GM18861 (cell line): ENCODE data around the gene THRAP3.

ENCODE experiments used
- ATAC-seq: cut with Tn5 transposase; IDR thresholded peaks from one replicate; pipeline ENCODE4 v1.9.1; 2021; ENCODE audit not compliant: unreplicated experiment

Gene THRAP3

DNA sequence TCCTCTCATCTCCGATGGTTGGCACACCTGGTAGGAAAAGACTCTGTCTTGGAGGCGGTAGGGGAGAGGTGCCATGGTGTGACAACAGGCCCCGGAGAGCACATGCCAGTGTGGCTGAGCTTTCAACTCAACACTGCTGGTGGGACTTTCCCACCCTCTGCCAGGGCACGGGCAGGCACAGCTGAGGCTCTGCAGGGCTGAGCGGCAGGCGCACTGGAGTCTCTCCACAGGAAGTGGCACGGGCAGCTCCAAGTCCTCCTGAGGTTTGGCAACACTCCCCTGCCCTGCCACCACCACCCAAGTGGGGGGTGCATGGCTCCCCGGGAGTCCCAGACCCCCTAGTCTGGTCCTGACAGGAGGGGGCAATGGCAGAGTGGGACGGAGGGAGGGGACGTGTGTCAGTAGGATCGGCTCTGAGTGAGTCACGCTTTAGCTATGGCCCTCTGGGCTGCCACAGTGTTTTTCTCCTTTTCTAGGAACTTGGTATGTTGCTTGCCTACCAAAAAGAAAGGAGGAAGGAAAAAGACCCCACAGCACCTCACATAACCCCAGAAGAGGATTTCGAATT lies 126.5 kb downstream of the THRAP3 start:
- ATAC-seq = no peak

DNA sequence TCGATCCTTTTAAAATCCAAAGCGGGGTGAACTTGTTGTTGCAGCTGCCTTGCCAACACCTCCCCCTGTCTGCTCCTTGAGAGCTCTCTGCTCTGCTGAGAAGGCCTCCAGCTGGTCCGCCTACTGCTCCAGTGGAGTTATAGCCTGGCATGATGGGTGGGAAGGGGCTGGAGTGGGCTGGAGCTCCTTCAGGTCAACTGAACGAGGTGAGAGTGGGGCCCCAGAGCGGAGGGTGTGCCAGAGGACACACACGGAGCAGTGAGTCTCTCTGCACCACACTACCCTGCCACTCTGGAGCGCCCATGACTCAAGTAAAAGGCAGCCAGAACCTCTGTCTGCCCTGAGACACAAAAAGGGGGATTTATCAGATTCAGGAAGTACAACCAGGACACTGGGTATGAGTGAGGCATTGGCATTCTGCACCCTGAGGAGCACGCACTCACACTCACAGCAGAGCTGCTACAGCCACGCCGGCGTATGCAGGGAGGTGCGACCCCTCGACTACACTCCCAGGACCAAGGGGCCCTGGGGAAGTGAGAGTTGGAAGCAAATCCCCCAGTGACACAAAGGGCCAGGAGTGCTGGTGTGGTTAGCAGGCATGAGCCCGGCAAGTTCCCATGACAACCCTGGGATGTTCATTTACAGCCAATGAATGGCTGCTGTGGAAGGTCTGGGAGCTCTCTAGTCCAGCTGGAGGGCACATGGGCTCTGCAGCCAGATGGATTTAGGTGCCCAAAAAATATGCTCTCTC lies 127.2 kb downstream of the THRAP3 start:
- ATAC-seq = no peak

DNA sequence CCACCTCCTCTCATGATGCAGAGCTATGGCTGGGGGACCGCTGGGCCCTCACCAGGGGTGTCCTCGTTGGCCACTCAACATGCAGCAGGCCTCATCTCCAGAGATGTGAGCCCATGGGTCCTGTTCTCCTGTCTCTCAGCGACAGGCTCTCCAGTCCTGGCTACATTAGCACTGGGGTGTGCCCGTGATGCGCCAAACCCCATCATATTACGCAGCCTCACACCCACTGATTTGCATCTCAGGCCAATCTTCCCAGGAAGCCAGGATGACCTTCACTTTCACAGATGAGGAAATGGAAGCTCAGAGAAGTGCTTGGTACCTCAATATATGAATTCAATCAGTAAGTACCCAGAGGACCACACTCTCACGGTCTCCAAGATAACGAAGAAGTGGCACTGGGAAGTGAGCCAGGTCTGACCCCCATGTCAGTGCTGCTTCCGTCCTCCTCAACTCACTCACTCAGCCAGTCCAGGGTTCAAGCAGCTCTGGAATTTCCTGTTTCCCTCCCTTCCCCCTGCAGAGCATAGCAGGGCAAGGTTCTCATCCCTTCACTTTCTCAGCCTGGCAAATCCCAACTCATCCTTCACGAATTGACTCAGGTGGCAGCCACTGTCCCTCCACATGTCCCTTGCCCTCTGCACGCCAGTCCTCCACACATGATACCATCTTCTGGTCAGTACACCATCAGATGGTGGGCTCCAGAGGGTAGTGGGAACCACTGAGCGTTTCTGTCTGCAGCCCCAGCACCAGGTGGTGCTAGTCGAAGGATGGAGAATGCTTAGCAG lies 128.1 kb downstream of the THRAP3 start:
- ATAC-seq = no peak

DNA sequence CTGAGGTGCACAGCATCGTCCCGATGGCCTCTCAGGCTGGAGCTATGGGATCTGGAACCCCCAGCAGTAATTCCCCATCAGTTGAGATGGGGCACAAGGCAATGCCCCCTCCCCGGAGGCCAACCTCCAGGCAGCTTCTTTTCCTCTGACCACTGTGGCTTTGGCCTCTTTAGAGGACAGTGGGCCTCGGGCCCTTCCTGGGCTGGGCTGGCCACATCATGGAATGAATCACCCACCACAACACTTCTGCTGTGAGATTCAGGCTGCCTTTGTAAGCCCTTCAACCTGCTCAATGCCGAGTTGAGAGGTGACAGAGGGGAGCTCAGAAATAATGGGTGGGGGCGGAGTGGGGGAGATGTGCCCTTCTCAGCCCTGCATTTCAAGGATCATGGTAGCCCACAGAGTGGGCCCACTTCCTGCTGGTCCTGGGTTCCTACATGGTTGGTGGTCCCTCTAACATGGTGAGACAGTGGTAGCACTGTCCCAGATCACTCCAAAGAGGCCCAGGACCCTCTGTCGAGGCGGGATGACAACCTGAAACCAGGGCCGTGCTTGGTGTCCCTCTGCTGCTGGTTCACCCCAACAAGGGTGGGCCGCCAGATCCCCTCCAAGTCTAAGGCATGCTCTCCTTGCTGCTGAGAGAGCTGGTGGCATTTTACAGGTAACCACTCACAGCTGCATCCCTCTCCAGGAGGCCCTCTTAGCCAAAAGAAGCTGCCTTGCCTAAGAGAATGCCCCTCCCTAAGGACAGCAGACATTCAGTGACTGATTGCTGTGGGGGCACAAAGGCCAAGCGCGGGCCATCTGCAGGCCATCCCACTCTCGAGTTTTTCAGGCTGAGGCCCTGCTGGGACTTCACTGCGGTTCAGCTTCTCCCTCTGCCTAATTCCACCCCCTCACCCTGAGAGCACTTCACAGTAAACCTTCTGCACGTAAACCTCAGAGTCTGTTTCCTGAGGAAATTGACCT lies 129.0 kb downstream of the THRAP3 start:
- no peak for ATAC-seq

DNA sequence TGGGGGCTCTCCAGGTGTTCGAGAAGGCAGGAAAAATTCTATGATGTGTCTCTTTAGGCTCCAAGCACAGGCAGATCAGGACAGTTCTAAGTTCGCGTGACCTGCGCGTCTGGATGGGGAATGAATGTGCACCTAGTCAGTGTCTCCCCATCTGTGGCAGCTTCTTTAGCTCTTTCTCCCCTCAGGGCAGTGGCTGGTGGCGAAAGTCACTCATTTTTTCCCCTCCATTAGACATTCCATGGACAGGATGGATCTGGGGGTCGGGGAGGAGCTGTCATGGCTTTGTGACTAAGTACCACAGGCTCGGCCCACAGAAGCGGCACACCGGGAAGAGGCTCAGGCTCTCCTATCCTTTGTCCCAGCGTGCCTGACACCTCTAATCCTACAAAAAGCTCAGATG lies 130.2 kb downstream of the THRAP3 start:
- no peak for ATAC-seq
